ENCODE data around the gene ITIH5.
"Not testable (repeated sequence)": the region's sequence is repeated elsewhere in the genome, so short reads cannot be mapped to it uniquely, and the experiment has no call there.

Gene ITIH5

DNA sequence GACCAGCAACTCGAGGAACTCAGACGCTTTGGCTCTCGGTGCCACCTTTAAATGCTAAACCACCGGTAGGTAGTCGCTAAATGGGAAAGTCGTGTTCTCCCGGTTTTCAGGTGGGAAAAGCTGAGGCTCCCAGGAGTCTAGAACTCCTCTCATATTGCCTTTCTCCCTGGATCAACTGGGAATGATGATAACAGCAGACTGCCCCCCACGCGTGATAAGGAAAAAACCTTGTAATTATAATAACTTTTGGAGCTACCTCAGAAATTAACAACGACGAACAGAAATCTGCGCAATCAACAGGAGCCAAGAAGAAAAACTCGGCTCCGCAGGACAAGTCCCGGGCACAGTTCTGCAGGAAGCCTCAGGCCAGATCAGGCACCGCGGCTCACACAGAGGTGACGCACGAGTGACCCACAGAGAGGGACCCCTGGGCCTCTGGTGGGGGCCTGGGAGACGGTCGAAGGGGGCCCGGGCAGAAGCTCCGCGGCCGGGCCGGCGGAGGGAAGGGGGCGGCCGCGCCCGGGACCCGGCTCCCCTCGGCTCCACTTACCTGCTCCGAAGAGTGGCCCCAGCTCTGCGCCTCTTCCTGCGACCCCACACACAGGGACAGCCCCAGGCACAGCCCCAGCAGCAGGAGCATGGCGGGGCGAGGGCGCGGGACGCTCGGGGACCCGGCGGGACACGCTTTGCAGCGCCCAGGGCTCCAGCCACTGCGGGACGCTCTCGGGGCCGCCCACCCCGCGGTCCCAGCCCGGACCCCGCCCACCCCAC is at the start of gene ITIH5:
Gene ITIH5 (minus strand): TSS at position 714 of the 771 bp plus-strand sequence. CDS start 74 bp downstream, at position 640.
- Mint-ChIP-seq H3K4me3 (peak within 1 kb of the TSS; percentile 66 to 73), H3K27me3 (peaks cover 75% of the 10 kb centered on the region), H3K27ac (no peak within 1 kb of the TSS), H3K4me1 (peaks cover 13% of the 10 kb centered on the region), H3K9me3 (no peaks in the 10 kb centered on the region)
- DNase-seq (peak in 1 of 2 donors; percentile 7), ATAC-seq (peak; percentile 72)

GRCh38 chr10:7715515-7715914 is 48.7 kb upstream of the ITIH5 start:
- ATAC-seq (no peak), DNase-seq (no peak)
- Mint-ChIP-seq H3K4me1 (no peaks in the 10 kb centered on the region), H3K27ac (no peak overlapping the region), H3K27me3 (peaks cover 6% of the 10 kb centered on the region), H3K4me3 (no peak overlapping the region), H3K9me3 (no peaks in the 10 kb centered on the region)

DNA sequence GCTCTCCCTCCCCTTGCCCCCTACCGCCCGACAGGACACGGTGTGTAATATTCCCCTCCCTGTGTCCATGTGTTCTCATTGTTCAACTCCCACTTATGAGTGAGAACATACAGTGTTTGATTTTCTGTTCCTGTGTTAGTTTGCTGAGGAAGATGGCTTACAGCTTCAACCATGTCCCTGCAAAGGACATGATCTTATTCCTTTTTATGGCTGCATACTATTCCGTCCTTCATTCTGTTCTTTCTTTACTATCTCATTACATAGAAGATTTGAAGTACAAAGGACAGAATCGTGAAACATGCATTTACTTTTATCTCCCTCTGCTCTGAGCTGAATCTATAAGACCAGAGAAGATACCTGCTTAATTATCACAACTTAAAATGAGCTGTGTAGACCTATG is 44.3 kb upstream of the ITIH5 start:
- ATAC-seq, H3K4me3 Mint-ChIP-seq: not testable (repeated sequence)

GRCh38 chr10:7710446-7710845 is 43.7 kb upstream of the ITIH5 start:
- Mint-ChIP-seq H3K27me3 (peaks cover 22% of the 10 kb centered on the region), H3K27ac (no peak overlapping the region), H3K4me3 (no peak overlapping the region), H3K4me1 (no peaks in the 10 kb centered on the region), H3K9me3 (no peaks in the 10 kb centered on the region)
- no peak for ATAC-seq
- DNase-seq: no peak

More for the DNA sequence above, 44.3 kb upstream of the ITIH5 start:
- not testable (repeated sequence) for H3K9me3 Mint-ChIP-seq, H3K27ac Mint-ChIP-seq, DNase-seq, H3K4me1 Mint-ChIP-seq
- H3K27me3 Mint-ChIP-seq: peaks cover 16% of the 10 kb centered on the region

- DNase-seq (no peak), ATAC-seq (no peak)
- Mint-ChIP-seq H3K4me3 (no peak overlapping the region), H3K27ac (no peak overlapping the region), H3K4me1 (no peaks in the 10 kb centered on the region), H3K9me3 (no peaks in the 10 kb centered on the region), H3K27me3 (peaks cover 24% of the 10 kb centered on the region)
Observed at GRCh38 chr10:7708832-7709231, 42.1 kb upstream of the ITIH5 start.

DNA sequence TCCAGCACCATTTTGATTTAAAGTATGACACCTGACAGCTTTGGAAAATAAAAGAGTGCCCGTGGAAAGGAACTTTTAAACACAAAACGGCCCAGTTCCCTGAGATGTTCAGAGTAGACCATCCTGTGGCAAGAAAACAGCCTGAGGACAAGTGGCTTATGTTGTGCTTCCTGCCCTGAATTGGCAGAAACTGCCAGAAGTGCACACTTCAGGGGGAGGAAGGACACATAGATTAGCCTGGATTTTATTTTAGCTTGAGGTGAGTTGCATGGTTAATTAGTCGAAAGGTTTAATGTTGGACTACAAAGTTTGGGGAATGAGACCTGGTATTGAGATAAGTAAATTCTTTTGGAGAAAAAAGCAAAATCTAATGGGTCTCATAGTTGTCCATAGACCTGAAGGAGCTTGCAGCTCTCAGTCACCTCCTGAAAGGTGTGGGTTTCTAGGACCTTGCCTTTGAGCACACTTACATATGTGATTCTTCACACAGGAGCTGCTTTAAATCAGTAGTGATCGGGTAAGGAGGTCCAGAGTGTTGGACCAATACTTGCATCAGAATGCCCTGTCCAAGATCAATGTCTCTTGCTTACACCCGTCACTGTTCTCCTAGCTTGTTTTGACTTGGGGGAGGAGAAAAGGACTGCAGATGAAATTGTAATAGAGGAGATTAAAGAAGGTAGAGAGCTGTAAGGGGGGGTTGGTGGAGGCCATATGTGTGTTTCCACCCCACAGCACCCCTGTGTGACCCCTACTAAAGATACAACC is 41.3 kb upstream of the ITIH5 start:
- Mint-ChIP-seq H3K4me3 (no peak overlapping the region), H3K27me3 (peaks cover 27% of the 10 kb centered on the region)
- DNase-seq: no peak

GRCh38 chr10:7707102-7707501 is 40.3 kb upstream of the ITIH5 start:
- peaks cover 35% of the 10 kb centered on the region for H3K27me3 Mint-ChIP-seq
- no peaks in the 10 kb centered on the region for H3K9me3 Mint-ChIP-seq

More for the DNA sequence above, 41.3 kb upstream of the ITIH5 start:
- Mint-ChIP-seq H3K4me1 (no peaks in the 10 kb centered on the region), H3K9me3 (no peaks in the 10 kb centered on the region), H3K27ac (no peak overlapping the region)
- no peak for ATAC-seq

GRCh38 chr10:7706534-7707073 is 39.8 kb upstream of the ITIH5 start:
- H3K4me1 Mint-ChIP-seq: no peaks in the 10 kb centered on the region
- no peak overlapping the region for H3K4me3 Mint-ChIP-seq
- no peaks in the 10 kb centered on the region for H3K9me3 Mint-ChIP-seq
- peaks cover 39% of the 10 kb centered on the region for H3K27me3 Mint-ChIP-seq
- DNase-seq: no peak
- no peak for ATAC-seq
- no peak overlapping the region for H3K27ac Mint-ChIP-seq

More at GRCh38 chr10:7707102-7707501, 40.3 kb upstream of the ITIH5 start:
- no peak for ATAC-seq
- no peak overlapping the region for H3K4me3 Mint-ChIP-seq
- no peak overlapping the region for H3K27ac Mint-ChIP-seq
- no peak for DNase-seq
- no peaks in the 10 kb centered on the region for H3K4me1 Mint-ChIP-seq

DNA sequence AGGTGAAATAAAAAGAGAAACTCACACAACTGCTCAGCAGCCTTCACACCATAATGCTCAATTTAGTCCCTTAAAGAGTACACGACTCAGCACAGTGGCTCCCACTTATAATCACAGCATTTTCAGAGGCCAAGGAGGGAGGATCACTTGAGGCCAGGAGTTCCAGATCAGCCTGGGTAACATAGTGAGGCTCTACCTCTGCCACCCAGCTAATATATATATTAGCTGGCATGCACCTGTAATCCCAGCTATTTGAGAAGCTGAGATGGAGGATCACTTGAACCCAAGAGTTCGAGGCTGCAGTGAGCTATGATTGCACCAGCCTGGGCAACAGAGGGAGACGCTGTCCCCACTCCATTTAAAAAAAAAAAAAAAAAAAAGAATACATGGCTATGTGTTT is 38.6 kb upstream of the ITIH5 start:
- DNase-seq: no peak
- no peak overlapping the region for H3K4me3 Mint-ChIP-seq
- peaks cover 47% of the 10 kb centered on the region for H3K27me3 Mint-ChIP-seq
- no peaks in the 10 kb centered on the region for H3K4me1 Mint-ChIP-seq
- H3K9me3 Mint-ChIP-seq: no peaks in the 10 kb centered on the region
- ATAC-seq: no peak
- H3K27ac Mint-ChIP-seq: no peak overlapping the region

DNA sequence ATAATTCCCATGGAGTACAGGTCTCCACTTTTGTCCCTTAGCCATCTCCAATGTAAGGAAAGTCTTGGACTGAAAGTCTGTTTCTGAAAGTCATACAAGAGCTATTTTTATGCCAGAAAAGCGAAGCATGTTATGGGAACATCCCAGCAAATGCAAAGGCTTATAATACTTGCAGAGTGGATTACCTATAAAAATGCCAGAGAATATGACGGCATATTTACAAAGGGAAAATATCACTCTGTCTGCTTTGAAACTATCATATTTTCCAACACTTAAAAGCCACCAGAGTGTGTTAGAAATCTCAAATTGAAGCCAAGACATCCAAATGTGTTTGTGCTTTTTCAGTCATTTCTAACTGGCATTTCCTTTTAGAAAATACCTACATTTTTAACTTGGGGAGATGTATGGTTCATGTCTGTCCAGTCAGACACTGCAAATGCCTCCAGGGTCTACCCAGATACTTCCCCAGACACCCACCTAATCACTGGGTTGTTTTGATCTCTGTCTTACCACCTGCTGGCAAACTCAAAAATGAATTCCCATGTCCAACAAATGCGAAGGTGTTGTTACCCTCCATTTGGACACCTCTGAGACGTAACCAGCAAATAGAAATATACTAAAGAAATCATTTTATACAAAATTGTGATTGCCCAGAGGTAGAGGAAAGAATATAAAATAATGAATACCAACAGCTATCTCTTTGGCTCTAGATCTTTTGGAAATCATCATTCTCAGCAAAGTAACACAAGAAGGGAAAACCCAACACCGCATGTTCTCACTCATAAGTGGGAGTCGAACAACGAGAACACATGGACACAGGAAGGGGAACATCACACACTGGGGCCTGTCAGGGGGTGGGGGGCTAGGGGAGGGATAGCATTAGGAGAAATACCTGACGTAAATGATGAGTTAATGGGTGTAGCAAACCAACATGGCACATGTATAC is 37.6 kb upstream of the ITIH5 start:
- no peaks in the 10 kb centered on the region for H3K4me1 Mint-ChIP-seq
- H3K9me3 Mint-ChIP-seq: no peaks in the 10 kb centered on the region
- ATAC-seq (no peak), DNase-seq (no peak)
- H3K27me3 Mint-ChIP-seq: peaks cover 57% of the 10 kb centered on the region
- no peak overlapping the region for H3K4me3 Mint-ChIP-seq
- H3K27ac Mint-ChIP-seq: no peak overlapping the region

GRCh38 chr10:7703140-7703539 is 36.4 kb upstream of the ITIH5 start, which contains the start of gene ITIH2:
Gene ITIH2, plus strand, starts transcription at chr10:7703316. Its CDS starts 119 bp downstream, at chr10:7703435.
- H3K9me3 Mint-ChIP-seq: no peaks in the 10 kb centered on the region
- no peaks in the 10 kb centered on the region for H3K4me1 Mint-ChIP-seq
- H3K27ac Mint-ChIP-seq: no peak within 1 kb of the TSS
- H3K27me3 Mint-ChIP-seq: peaks cover 60% of the 10 kb centered on the region
- H3K4me3 Mint-ChIP-seq: no peak within 1 kb of the TSS
- ATAC-seq: no peak
- DNase-seq: no peak

DNA sequence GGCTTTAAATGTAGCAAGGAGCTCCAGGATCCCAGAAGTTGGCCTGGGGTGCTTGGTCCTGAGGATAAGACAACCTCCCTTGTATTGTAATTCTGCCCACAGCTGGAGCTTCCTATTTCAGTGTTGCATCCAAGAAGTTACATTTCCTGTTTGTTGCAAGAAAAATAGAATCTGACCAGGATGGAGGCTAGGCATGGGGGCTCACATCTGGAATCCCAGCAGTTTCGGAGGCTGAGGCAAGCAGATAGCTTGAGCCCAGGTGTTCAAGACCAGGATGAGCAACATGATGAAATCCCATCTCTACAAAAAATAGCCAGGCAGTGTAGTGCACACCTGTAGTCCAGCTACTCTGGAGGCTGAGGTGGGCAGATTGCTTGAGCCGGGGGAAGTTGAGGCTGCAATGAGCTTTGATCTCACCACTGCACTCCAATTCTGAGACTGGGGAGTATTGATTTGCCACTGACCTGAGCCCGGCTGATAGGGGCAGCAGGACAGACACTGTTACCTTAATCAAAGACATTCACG is 35.6 kb upstream of the ITIH5 start:
- H3K27ac Mint-ChIP-seq: no peak overlapping the region
- peaks cover 60% of the 10 kb centered on the region for H3K27me3 Mint-ChIP-seq
- H3K4me1 Mint-ChIP-seq: no peaks in the 10 kb centered on the region
- no peaks in the 10 kb centered on the region for H3K9me3 Mint-ChIP-seq
- ATAC-seq (no peak), DNase-seq (no peak)
- H3K4me3 Mint-ChIP-seq: no peak overlapping the region

- DNase-seq: no peak
- no peak overlapping the region for H3K4me3 Mint-ChIP-seq
- H3K4me1 Mint-ChIP-seq: no peaks in the 10 kb centered on the region
- ATAC-seq: no peak
- H3K9me3 Mint-ChIP-seq: no peaks in the 10 kb centered on the region
- peak overlapping the region in 1 of 2 donors; percentile 20 for H3K27ac Mint-ChIP-seq
- peaks cover 52% of the 10 kb centered on the region for H3K27me3 Mint-ChIP-seq
Observed at GRCh38 chr10:7701158-7701742, 34.5 kb upstream of the ITIH5 start.

DNA sequence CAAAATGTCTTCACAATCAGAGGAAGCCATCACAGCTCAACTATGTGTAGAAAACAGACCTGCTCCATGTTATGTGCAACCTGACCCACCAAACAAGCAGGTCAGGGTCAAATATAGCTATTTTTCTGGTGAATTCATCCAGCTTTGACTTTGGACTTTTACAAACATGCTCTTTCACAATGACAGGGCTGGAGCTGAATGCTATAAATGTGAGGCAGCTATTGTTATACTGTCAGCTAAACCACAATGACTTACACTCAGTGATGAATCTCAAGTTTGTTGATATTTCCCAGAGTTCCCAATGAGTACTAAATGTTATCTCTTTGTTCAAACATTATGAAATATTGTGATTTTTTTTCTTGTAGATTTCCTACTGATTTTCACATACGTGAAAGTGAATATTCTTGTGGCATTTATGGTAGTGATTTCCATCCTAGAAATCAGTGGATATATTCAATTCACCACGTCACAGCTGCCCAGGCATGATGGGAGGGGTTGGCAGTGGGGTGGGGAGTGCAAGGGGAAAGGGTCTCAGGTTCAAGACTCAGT is 33.9 kb upstream of the ITIH5 start:
- no peak for DNase-seq
- H3K27me3 Mint-ChIP-seq: peaks cover 46% of the 10 kb centered on the region
- H3K9me3 Mint-ChIP-seq: no peaks in the 10 kb centered on the region
- no peak for ATAC-seq
- no peak overlapping the region for H3K4me3 Mint-ChIP-seq
- H3K27ac Mint-ChIP-seq: peak overlapping the region in 1 of 2 donors; percentile 20
- H3K4me1 Mint-ChIP-seq: no peaks in the 10 kb centered on the region

All from stimulated activated naive CD8-positive, alpha-beta T cell treated with anti-CD3 and anti-CD28 coated beads, Interleukin-15, amount 100 ng/mL, for 72 hours (primary cell).